Femur (tissue), 1 donor: ENCODE measurements around the gene CCDC124.
"Not testable (repeated sequence)": the region's sequence is repeated elsewhere in the genome, so short reads cannot be mapped to it uniquely, and the experiment has no call there.

ENCODE experiments used
- DNase-seq: peaks from one replicate; pipeline ENCODE4 v3.0.0-alpha.2; 2017

CCDC124 gene, protein sequence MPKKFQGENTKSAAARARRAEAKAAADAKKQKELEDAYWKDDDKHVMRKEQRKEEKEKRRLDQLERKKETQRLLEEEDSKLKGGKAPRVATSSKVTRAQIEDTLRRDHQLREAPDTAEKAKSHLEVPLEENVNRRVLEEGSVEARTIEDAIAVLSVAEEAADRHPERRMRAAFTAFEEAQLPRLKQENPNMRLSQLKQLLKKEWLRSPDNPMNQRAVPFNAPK

GRCh38 chr19:17932485-17933338, at the start of gene CCDC124:
Gene CCDC124 (plus strand): TSS chr19:17933015. CDS start chr19:17936421, 3,406 bp downstream.
- peak; percentile 93 for DNase-seq

DNA sequence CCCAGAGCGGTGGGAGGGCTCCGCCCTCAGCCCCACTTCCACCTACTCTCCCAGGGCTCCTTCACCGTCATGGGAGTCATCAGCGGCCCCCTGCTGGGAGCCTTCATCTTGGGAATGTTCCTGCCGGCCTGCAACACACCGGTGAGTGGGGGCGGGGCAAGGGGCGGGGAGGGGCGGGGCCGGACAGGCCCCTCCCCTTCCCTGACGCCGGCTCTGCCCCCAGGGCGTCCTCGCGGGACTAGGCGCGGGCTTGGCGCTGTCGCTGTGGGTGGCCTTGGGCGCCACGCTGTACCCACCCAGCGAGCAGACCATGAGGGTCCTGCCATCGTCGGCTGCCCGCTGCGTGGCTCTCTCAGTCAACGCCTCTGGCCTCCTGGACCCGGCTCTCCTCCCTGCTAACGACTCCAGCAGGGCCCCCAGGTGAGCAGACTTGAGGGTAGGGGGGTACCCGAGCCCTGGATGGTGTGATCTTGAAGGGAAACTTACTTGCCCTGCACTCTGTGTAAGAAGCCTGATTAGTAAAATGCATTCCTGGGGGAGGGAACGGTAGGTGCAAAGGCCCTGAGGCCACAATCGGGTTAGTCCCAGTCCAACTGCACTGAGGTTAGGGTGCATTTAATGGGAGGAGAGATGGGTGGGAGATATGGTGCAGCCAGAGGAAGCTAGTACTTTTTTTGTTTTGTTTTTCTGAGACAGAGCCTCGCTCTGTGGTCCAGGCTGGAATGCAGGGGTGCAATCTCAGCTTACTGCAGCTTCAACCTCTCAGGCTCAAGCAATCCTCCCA, 49.0 kb upstream of the CCDC124 start:
- DNase-seq, result no peak

DNA sequence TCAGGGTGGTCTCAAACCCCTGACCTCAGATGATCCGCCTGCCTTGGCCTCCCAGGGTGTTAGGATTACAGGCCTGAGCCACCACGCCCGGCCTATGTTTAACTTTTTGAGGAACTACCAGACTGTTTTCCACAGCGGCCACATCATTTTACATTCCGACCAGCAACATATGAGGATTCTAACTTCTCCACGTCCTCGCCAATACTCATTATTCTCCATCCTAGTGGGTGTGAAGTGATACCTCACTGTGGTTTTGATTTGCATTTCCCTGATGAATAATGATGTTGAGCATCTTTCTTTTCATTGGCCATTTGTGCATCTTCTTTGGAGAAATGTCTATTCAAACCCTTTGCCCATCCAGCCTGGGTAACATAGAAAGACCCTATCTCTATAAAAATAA, 46.3 kb upstream of the CCDC124 start:
- no peak for DNase-seq

DNA sequence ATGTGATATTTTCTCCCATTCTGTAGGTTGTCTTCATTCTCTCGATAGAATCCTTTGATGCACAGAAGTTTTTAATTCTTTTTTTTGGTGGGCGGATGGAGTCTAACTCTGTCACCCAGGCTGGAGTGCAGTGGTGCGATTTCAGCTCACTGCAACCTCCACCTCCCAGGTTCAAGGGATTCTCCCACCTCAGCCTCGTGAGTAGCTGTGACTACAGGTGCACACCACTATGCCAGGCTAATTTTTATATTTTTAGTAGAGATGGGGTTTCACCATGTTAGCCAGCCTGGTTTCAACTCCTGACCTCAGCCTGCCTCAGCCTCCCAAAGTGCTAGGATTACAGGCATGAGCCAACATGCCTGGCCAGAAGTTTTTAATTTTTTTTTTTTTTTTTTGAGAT, 45.6 kb upstream of the CCDC124 start:
- not testable (repeated sequence) for DNase-seq

DNA sequence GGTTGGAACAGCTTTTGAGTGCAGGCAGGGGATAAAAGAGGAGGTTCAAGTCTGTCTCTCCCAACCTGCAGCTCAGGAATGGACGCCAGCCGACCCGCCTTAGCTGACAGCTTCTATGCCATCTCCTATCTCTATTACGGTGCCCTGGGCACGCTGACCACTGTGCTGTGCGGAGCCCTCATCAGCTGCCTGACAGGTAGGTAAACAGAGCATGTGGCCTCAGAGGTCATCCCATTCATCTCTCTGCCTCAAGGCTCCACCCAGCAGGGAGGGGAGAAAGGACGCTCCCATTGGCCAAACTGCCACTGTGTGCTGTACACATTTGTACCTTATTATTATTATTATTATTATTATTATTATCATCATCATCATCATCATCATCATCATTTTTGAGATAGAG, 44.6 kb upstream of the CCDC124 start:
- no peak for DNase-seq

DNA sequence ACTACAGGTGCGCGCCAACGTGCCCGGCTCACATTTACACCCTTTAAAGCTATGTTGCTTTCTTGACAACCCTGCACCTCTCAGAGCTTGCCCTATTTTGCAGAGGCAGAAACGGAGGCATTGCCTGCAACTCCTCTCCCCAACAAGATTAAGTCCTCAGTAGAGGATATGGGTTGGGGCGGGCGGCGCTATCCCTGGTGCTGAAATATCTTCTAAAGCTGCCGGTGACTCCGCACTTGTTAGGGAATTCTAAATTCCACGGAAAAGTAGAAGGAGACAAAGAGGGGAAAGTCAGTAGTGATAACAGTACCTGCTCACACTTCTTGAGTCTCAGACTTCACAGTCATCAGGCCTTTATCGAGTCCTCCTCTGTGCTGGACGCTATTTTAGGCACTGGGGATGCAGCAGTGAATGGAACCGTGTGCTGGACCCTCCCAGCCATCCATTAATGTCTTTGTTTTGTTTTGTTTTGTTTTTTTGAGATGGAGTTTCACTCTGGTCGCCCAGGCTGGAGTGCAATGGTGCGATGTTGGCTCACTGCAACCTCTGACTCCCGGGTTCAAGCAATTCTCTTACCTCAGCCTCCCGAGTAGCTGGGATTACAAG, 43.1 kb upstream of the CCDC124 start:
- DNase-seq, result peak; percentile 59

GRCh38 chr19:17893766-17894165, 39.0 kb upstream of the CCDC124 start:
- DNase-seq, result no peak

GRCh38 chr19:17902701-17903100, 30.1 kb upstream of the CCDC124 start:
- DNase-seq, result no peak

DNA sequence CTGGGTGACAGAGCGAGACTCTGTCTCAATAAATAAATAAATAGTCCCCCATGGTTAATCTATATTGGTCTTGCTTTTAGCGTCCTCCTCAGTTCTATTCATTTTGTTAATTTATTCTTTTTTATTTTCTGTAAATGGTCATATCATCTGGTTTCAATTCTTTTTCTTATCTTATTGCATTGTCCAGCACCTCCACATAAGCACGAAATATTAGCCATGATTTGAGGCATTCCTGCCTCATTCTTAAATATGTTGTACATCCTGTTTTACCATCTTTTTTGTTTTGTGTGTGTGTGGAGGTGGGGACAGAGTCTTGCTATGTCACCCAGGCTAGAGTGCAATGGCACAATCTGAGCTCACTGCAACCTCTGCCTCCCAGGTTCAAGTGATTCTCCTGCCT, 24.6 kb upstream of the CCDC124 start:
- no peak for DNase-seq

- DNase-seq, result no peak
These were observed 23.6 kb upstream of the CCDC124 start for GRCh38 chr19:17909003-17909732.

- DNase-seq, result no peak
These were observed 21.9 kb upstream of the CCDC124 start for GRCh38 chr19:17910791-17911360.

GRCh38 chr19:17915940-17916593, 16.7 kb upstream of the CCDC124 start:
- DNase-seq, result no peak

- DNase-seq, result not testable (repeated sequence)
These were observed 14.7 kb upstream of the CCDC124 start for GRCh38 chr19:17918151-17918550.

GRCh38 chr19:17919122-17919521, 13.7 kb upstream of the CCDC124 start:
- DNase-seq, result not testable (repeated sequence)

DNA sequence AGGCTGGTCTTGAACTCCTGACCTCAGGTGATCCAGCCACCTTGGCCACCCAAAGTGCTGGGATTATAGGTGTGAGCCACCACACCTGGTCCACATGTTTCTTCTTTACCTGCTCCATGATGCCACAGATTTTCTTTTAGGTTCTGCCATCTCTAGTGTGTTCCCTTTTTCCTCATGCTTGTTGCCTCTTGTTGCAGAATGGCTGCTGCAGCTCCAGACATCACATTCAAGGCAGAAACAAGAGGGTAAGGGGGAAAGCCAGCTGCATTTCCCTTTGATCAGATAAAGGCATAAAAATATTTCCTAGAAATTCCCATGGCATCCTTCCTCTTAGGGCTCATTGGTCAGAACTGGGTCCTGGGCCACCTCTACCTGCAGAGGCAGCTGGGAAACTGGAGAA, 12.3 kb upstream of the CCDC124 start:
- no peak for DNase-seq

GRCh38 chr19:17922138-17922537, 10.7 kb upstream of the CCDC124 start:
- DNase-seq, result no peak

DNA sequence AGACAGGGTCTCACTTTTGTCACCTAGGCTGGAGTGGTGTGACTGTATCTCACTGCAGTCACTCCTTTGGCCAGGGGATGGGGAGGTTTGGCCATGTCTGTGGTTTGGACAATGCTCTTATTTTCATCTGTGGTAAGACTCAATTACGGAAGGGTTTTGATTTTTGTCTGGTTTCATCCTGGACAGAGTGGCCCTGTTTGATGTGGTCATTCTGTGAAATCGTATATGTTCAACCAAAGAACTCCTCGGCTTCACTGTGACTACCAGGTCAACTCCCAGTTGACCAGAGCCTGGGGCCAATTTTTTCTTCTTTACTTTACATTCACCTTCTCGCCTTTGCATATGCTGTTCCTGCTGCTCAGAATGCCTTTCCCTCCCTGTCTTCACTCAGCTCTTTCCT, 6.8 kb upstream of the CCDC124 start:
- no peak for DNase-seq

DNA sequence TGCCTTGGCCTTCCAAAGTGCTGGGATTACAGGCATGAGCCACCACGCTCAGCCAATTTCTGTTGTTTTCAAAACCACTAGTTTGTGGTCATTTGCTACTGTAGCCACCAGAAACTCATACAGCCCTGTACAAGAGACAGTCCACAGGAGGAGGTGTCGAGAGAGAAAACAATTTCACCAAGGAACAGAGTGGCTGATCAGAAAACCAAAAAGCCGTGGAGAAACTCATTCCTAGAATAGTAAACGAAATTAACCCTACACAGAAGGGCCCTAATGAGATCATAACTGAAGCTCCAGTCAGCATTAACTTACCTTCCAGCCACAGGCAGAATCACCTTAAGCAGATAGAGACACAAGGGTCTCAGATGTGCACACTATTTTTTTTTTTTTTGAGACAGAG, 3.8 kb upstream of the CCDC124 start:
- DNase-seq, result no peak

GRCh38 chr19:17931532-17932191, 1.2 kb upstream of the CCDC124 start:
- no peak for DNase-seq

DNA sequence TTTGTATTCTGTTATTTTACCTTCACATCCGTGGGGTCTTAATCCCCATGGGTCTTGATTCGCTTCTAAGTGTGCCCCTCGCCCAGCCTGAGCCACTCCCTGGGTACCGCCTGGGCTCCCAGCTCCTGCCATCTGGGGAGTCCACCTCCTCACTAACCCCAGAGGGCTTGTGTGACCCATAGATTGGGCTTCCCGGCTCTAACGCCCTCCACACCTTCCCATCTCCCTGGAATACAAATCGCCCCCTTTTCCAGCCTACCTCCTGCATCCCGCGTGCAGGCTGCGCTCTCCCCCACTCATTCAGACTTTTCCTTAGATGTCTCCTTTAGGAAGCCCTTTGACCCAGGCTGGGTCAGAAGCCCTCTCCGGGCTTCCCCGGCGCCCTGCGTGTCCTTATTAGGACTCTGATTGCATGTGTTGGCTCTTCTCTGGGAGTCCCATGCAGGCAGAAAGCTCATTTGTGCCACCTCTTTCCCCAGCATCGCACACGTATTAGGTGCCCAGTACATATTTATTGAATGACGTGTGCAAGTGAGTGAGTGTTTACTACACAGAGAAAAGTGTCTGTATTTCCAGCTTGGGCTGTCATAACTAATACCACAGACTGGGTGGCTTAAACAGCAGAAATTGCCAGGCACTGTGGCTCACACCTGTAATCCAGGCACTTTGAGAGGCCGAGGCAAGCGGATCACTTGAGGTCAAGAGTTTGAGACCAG, 757 bp downstream of the CCDC124 start:
- DNase-seq, result no peak
